Ureter (tissue), 1 donor: Measurements from ENCODE around the gene SDC4. TPM values are rescaled to one million over a fixed set of nuclear protein-coding genes. Genes with fewer than 3 reads are reported as not detected.

Source experiments
- DNase-seq: peaks from one replicate; pipeline ENCODE4 v3.0.0-alpha.2; 2020; ENCODE audit warnings: low spot score
- total RNA-seq: library from RNA; stranded (reverse); gene quantifications from one replicate; pipeline ENCODE4 v1.2.4, GENCODE V29; 2023
- donor health status: DM: yes; HTN: yes; CAD: no.

Gene SDC4
- total RNA-seq, 1 donor from 2014 or later, result 215 TPM

DNA sequence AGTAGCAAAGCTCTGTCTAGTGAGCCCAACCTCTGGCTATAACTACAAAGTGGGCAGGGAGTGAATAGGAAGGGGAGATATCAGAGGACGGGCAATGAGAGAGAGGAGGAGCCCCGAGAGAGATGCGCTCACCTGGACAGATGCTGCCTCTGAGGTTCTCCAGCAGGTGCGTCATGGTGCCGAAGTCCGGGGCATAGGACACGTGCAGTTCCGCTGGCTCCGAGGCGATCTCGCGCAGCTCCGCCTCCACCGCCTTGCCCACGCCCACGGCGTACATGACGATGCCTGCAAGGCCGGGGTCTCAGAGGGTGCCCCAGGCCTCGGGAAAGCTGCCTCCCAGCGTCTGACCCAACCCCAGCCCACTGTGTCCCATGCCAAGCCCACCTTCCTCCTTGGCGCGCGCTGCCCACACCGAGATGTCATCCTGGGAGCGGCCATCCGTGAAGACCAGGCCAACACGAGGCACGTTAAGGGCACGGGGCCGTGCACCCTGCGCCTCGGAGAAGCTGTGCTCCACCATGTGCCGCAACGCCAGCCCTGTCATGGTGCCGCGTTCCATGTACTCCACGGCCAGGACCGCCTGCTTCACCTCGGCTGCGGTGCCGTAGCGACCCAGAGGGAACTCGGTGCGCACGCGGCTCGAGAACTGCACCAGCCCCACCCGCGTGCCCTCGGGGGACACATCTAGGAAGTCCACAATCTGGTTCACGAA lies 50.3 kb downstream of the SDC4 start:
- no peak for DNase-seq

DNA sequence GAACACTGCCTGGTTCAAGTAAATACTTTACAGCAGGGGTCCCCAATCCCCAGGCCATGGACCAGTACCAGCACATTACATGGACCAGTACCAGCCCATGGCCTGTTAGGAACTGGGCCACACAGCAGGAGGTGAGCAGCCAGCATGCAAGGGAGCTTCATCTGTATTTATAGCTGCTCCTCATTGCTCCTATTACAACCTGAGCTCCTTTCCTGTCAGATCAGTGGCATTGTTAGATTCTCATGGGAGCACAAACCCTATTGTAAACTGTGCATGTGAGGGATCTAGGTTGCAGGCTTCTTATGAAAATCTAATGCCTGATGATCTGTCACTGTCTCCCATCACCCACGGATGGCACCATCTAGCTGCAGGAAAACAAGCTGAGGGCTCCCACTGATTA lies 53.6 kb downstream of the SDC4 start:
- no peak for DNase-seq

- DNase-seq, result no peak
These were observed 54.2 kb downstream of the SDC4 start for GRCh38 chr20:45294003-45294368.

DNA sequence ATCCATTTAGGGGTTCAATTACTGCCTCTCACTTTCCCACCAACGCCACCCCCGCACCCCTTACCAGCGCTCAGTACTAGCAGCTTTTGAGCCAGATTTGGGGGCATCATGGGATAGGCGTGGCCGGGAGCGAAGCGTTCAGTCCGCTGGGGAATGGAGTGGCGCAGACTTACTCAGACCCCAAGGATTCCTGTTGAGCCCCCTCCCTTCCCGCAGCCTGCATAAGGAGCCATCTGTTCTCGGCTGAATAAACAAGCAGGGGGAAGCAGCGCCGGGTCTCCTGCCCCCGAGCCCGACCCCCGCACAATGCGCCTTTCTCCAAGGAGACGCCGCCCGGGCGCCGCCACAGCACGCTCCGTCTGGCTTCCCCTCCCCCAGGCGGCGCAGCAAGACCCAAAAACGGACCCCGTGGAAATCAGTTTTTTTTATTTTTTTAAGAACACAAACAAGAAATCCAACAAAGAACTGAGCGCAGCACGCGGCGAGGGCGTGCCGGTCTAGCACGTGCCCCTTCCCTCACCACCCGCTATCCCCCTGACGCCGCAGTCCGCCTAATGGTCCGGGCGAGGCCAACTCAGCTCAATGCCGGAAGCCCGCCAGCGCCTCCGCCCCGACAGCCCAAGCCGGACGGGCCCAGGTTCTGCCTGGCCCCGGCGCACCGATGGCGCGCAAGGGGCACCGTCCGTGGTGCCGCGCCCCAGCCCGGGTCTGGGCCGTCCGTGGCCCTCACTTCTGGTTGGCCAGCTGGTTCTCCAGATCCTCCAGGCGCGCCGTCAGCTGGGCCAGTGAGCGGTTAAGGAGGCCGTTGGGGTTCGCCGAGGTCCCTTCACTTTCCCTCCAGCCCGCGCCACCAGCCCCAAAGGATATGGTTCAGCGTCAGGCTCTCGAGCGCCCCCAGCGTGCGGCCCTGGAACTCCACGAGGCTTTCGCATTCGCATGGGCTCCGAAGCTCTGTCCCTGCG lies 54.9 kb downstream of the SDC4 start:
- peak; percentile 86 for DNase-seq

- DNase-seq, result no peak
These were observed 55.9 kb downstream of the SDC4 start for GRCh38 chr20:45292343-45292742.

- DNase-seq, result no peak
These were observed 56.7 kb downstream of the SDC4 start for GRCh38 chr20:45291526-45291925.

DNA sequence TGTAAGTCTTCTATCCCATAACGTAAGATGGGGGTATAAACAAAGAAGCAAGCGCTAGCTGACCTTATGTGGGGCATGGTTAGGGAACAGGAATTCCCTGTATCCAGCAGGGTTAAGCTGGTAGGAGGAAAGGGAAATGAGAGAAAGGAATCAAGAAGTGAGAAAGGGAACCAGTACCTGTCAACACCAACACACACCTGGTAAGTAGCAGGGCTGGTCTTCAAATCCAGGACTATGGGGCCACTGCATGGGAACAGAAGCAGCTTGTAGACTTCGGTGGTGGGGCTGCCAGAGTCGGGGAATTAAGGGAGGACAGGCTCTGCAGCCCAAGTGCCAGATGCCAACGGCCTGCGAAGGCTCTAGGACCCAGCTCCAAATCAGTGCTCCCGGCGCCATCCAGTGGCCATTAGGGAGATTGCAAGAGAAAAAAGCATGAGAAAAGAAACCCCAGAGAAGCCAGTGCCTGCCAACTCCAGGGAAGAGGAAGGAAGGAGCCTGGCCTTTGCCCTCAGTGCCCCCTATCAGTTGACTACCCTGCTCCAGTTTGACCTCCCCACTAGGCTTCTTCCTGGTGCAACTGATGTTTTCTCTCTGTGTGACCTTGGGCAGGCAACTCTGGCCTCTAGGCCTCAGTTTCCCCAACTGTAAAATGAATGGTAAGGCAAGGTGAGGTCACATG lies 57.4 kb downstream of the SDC4 start:
- DNase-seq, result peak; percentile 85

DNA sequence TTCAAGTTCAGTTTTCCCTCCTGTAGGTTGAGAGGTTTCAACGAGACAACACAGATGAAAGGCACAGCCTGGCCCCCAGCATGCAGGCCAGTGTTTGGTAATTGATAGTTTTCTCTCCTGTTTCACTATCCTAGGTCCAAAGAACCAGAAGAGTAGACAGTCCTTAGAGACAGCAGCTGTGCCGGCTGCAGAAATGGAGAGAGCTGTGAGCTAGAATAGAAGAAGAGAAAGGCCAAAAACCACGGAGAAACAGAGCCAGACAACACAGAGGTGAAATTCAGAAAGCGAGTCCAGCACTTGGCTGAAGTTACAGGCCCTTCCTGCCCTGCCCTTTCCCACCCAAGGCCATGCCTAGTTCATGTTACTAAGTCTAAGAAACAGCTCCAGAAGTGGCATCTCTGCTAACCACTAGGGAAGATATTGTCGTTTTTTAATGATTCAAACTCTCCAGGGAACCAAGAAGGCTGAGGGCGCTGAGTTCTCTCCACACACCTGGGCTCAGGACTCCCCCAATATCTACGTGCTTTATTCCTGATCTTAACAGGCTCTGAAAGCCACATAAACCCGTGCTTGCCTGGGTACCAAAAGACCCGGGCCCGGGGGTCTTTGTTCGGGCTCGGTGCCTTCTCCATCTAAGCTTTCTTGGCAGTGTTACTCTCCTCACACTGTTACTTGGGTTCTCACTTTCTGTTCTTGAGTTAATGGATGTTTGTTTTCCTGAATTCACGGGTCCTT lies 58.1 kb downstream of the SDC4 start:
- no peak for DNase-seq

GRCh38 chr20:45288860-45289259 lies 59.4 kb downstream of the SDC4 start:
- DNase-seq, result no peak

DNA sequence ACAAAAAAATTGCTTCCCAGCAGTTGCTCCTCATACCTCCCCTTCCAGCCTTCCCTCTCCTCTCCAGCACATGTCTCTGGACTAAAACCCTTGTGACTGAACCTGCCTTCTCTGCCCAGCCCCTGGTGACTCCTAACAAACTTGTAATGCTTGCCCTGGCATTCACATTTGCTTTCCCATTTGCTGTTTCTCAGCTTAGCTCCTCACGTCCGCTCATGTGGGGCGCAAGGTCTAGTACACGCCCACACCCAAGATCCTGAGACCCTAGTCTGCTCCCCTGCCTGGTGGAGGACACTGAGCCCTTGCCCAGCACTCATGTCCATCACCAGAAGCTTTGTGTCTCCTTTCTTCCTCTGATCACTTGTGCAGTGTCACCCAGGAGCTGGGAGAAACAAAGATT lies 59.8 kb downstream of the SDC4 start:
- DNase-seq, result no peak

DNA sequence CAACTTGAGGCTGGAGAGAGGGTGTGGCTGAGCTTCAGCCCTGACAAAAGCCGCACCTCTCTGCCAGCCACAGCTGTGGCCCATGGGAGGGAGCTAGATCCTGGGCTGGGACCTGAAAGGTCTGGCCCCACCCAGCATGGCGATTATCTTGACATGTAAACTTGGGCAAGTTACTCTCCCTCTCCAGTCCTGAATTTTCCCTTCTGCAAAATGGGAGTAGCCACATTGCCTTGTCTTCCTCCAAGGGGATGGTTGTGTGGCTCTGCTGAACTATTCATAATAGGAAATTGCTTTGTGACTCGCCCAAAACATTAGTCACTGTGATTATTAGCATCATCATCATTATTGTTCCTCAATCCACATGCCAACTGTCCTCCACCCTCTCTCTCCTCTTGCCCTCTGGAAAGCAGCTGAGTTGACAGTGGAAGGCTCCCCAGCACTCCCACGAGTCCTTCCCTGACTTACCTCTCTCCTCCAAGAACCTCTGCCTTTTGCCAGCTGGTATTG lies 64.6 kb downstream of the SDC4 start:
- no peak for DNase-seq

DNA sequence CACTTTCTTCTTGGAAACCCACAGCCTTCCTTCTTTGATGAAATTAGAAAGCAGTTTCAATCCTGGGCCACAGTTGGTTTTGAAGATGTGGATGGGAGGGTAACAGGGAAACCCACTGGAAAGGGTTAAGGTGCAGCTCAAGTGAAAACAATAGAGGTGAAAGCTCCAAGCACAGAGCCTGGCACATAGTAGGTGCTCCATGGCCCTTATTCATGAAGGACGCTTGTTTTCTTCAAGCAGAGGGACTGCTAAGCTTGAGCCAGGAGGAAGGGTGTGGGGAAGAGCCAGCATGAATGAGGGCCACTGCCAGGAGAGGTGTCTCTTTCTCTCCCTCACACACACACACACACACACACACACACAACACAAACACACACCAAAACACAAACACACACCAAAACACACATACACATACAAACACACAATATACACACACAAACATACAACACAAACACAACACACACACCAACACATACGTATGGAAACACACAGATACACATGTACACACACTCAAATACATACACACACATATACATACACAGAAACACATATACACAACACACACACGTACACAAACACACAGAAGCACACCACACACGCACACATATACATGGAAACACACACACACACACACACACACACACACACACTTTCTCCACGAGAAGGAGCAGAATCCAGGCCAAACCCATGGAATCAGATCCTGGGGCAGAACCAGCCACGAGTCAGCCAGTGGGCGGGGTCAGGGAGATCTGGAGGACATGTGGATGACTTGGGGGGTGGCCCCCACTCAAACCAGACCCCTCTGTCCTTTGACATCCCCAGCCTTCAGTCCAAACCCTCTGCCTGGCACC lies 65.3 kb downstream of the SDC4 start:
- DNase-seq, result no peak

GRCh38 chr20:45279992-45280391 lies 68.2 kb downstream of the SDC4 start:
- no peak for DNase-seq

- DNase-seq, result no peak
These were observed 72.9 kb downstream of the SDC4 start for GRCh38 chr20:45275338-45275737.

Other genes with a start within 250 kb of the SDC4 start
- gene KCNS1, start 247.3 kb downstream of the SDC4 start, total RNA-seq, result 0.86 TPM
- 0.78 TPM for gene WFDC5, start 233.2 kb downstream of the SDC4 start, total RNA-seq
- gene WFDC12, start 224.0 kb downstream of the SDC4 start, total RNA-seq, result not detected
- gene PI3, start 173.5 kb downstream of the SDC4 start, total RNA-seq, result 1.7 TPM
- gene SEMG1, start 141.4 kb downstream of the SDC4 start, total RNA-seq, result not detected
- gene SEMG2, start 127.1 kb downstream of the SDC4 start, total RNA-seq, result not detected
- 301 TPM for gene SLPI, start 93.9 kb downstream of the SDC4 start, total RNA-seq
- gene RBPJL, start 41.6 kb downstream of the SDC4 start, total RNA-seq, result not detected
- not detected for gene MATN4, start 40.1 kb downstream of the SDC4 start, total RNA-seq
- gene SYS1, start 14.7 kb upstream of the SDC4 start, total RNA-seq, result 28.8 TPM
- gene TP53TG5, start 29.9 kb upstream of the SDC4 start, total RNA-seq, result 1.2 TPM
- gene DBNDD2, start 59.9 kb upstream of the SDC4 start, total RNA-seq, result 63.0 TPM
- gene PIGT, start 67.7 kb upstream of the SDC4 start, total RNA-seq, result 94.3 TPM
- gene WFDC2, start 121.3 kb upstream of the SDC4 start, total RNA-seq, result 244 TPM
- gene SPINT3, start 167.2 kb upstream of the SDC4 start, total RNA-seq, result not detected
- not detected for gene WFDC6, start 191.1 kb upstream of the SDC4 start, total RNA-seq
- gene EPPIN, start 199.0 kb upstream of the SDC4 start, total RNA-seq, result not detected
- not detected for gene WFDC8, start 230.9 kb upstream of the SDC4 start, total RNA-seq